H9 (cell line): ENCODE data around the gene RFNG. TPM values are rescaled to one million over a fixed set of nuclear protein-coding genes. Genes with fewer than 3 reads are reported as not detected.

Experiments
- DNase-seq: peaks from one replicate; pipeline ENCODE4 v3.0.0-alpha.2; 2017
- H2AFZ ChIP-seq: one replicate; pipeline ENCODE4 v1.6.1; 2013; ENCODE audit warnings: mild to moderate bottlenecking, low read length, control low read depth, moderate library complexity
- H2AK5ac ChIP-seq: 2 replicates; pipeline ENCODE4 v1.6.1; 2013; ENCODE audit warnings: low read length, control low read depth, mixed read lengths; ENCODE audit not compliant: insufficient read length
- H2BK120ac ChIP-seq: one replicate; pipeline ENCODE4 v1.6.1; 2013; ENCODE audit warnings: low read depth, mild to moderate bottlenecking, low read length, control low read depth, inconsistent platforms; ENCODE audit not compliant: poor library complexity, severe bottlenecking
- H2BK12ac ChIP-seq: 2 replicates; pipeline ENCODE4 v1.6.1; 2013; ENCODE audit warnings: low read length, control low read depth, mixed read lengths, low read depth; ENCODE audit not compliant: insufficient read length
- H2BK15ac ChIP-seq: 2 replicates; pipeline ENCODE4 v1.6.1; 2013; ENCODE audit warnings: low read depth, low read length, control low read depth
- H2BK20ac ChIP-seq: one replicate; pipeline ENCODE4 v1.6.1; 2013; ENCODE audit warnings: low read depth, mild to moderate bottlenecking, low read length, control low read depth, inconsistent platforms; ENCODE audit not compliant: poor library complexity, severe bottlenecking
- H2BK5ac ChIP-seq: 2 replicates; pipeline ENCODE4 v1.6.1; 2013; ENCODE audit warnings: low read length, control low read depth, mixed read lengths; ENCODE audit not compliant: insufficient read length
- H3K14ac ChIP-seq: 2 replicates; pipeline ENCODE4 v1.6.1; 2013; ENCODE audit warnings: low read length, control low read depth; ENCODE audit not compliant: insufficient read depth
- H3K18ac ChIP-seq: 2 replicates; pipeline ENCODE4 v1.6.1; 2013; ENCODE audit warnings: low read depth, mild to moderate bottlenecking, mixed read lengths, low read length, control low read depth; ENCODE audit not compliant: insufficient read length
- H3K23ac ChIP-seq: 2 replicates; pipeline ENCODE4 v1.6.1; 2013; ENCODE audit warnings: low read length, control low read depth, mixed read lengths, low read depth; ENCODE audit not compliant: insufficient read length
- H3K23me2 ChIP-seq: 2 replicates; pipeline ENCODE4 v1.6.1; 2013; ENCODE audit warnings: low read depth, mild to moderate bottlenecking, mixed read lengths, low read length, control low read depth; ENCODE audit not compliant: insufficient read length, poor library complexity, severe bottlenecking
- H3K27ac ChIP-seq: 2 replicates; pipeline ENCODE4 v1.5.1; 2013; ENCODE audit warnings: low read length, control low read depth, mixed read lengths, low read depth; ENCODE audit not compliant: insufficient read length
- H3K27me3 ChIP-seq: 2 replicates; pipeline ENCODE4 v1.6.1; 2013; ENCODE audit warnings: low read length, control low read depth, inconsistent platforms; ENCODE audit not compliant: insufficient read depth
- H3K4ac ChIP-seq: 2 replicates; pipeline ENCODE4 v1.6.1; 2013; ENCODE audit warnings: low read depth, mild to moderate bottlenecking, control low read depth, inconsistent platforms, low read length, moderate library complexity
- H3K4me1 ChIP-seq: 2 replicates; pipeline ENCODE4 v1.6.1; 2013; ENCODE audit warnings: low read length, control low read depth, inconsistent platforms; ENCODE audit not compliant: insufficient read depth
- H3K4me2 ChIP-seq: 2 replicates; pipeline ENCODE4 v1.6.1; 2013; ENCODE audit warnings: low read length, control low read depth, mixed read lengths; ENCODE audit not compliant: insufficient read length, insufficient read depth
- H3K56ac ChIP-seq: 2 replicates; pipeline ENCODE4 v1.6.1; 2013; ENCODE audit warnings: low read depth, mild to moderate bottlenecking, mixed read lengths, low read length, control low read depth; ENCODE audit not compliant: insufficient read length
- H3K79me1 ChIP-seq: 2 replicates; pipeline ENCODE4 v1.6.1; 2013; ENCODE audit warnings: low read depth, mild to moderate bottlenecking, moderate library complexity, low read length, control low read depth, inconsistent platforms; ENCODE audit not compliant: insufficient read depth, poor library complexity, severe bottlenecking
- H3K79me2 ChIP-seq: 2 replicates; pipeline ENCODE4 v1.6.1; 2013; ENCODE audit warnings: low read length, control low read depth, inconsistent platforms; ENCODE audit not compliant: insufficient read depth
- H3K9ac ChIP-seq: 2 replicates; pipeline ENCODE4 v1.6.1; 2013; ENCODE audit warnings: low read length, control low read depth, mixed read lengths; ENCODE audit not compliant: insufficient read length; ENCODE audit errors: extremely low read depth
- H3K9me3 ChIP-seq: one replicate; pipeline ENCODE4 v1.6.1; 2013; ENCODE audit warnings: low read depth, low read length, inconsistent platforms; ENCODE audit not compliant: control insufficient read depth
- H3T11ph ChIP-seq: one replicate; pipeline ENCODE4 v1.6.1; 2013; ENCODE audit warnings: mild to moderate bottlenecking, low read length, control low read depth, inconsistent platforms
- H4K20me1 ChIP-seq: one replicate; pipeline ENCODE4 v1.6.1; 2013; ENCODE audit not compliant: control insufficient read depth, insufficient read length, insufficient read depth
- H4K5ac ChIP-seq: 2 replicates; pipeline ENCODE4 v1.6.1; 2013; ENCODE audit warnings: low read depth, mild to moderate bottlenecking, mixed read lengths, low read length, control low read depth; ENCODE audit not compliant: insufficient read length
- H4K8ac ChIP-seq: replicated peaks from 2 replicates; pipeline ENCODE4 v1.6.1; 2013; ENCODE audit warnings: low read length, control low read depth, mixed read lengths, low read depth; ENCODE audit not compliant: insufficient read length
- H4K91ac ChIP-seq: 2 replicates; pipeline ENCODE4 v1.6.1; 2013; ENCODE audit warnings: low read depth, mild to moderate bottlenecking, moderate library complexity, mixed read lengths, low read length, control low read depth; ENCODE audit not compliant: insufficient read length
- H3K27ac Mint-ChIP-seq, 3 experiments: 2 replicates in 2 of 3; 3 replicates in 1 of 3; pipeline ENCODE4 v1.8.0; 2020 to 2021; ENCODE audit warnings: mixed read lengths in 3 of 3, mild to moderate bottlenecking in 1 of 3, moderate library complexity in 1 of 3
- H3K27me3 Mint-ChIP-seq: 2 replicates; pipeline ENCODE4 v1.8.0; 2021; ENCODE audit warnings: low read depth, mild to moderate bottlenecking, moderate library complexity, mixed read lengths
- H3K36me3 Mint-ChIP-seq, 3 experiments: 2 replicates in 2 of 3; 3 replicates in 1 of 3; pipeline ENCODE4 v1.8.0; 2020 to 2021; ENCODE audit warnings: low read depth in 3 of 3, mixed read lengths in 3 of 3; ENCODE audit not compliant: insufficient read depth in 1 of 3
- H3K4me1 Mint-ChIP-seq, 2 experiments: 2 replicates each; pipeline ENCODE4 v1.8.0; 2020; ENCODE audit warnings: mixed read lengths in 2 of 2
- H3K4me3 Mint-ChIP-seq, 2 experiments: 2 replicates in 1 of 2; 3 replicates in 1 of 2; pipeline ENCODE4 v1.8.0; 2020 to 2021; ENCODE audit warnings: mild to moderate bottlenecking in 2 of 2, mixed read lengths in 2 of 2, moderate library complexity in 1 of 2
- H3K9me3 Mint-ChIP-seq, 2 experiments: 2 replicates in 1 of 2; 3 replicates in 1 of 2; pipeline ENCODE4 v1.8.0; 2020; ENCODE audit warnings: mild to moderate bottlenecking in 2 of 2, mixed read lengths in 2 of 2, moderate library complexity in 1 of 2
- CTCF ChIP-seq: fragments of 200-600 bp; sonication (generic); conservative IDR thresholded peaks from 3 replicates; pipeline ENCODE4 v1.8.0; 2021; ENCODE audit warnings: antibody characterized with exemption, mild to moderate bottlenecking
- WGBS: extraction: QIAGEN DNeasy Blood & Tissue Kit; methylation state at CpG from one replicate; pipeline ENCODE4 v1.1.7; 2013; ENCODE audit warnings: missing lambda C conversion rate, low lambda C conversion rate, mixed read lengths; ENCODE audit not compliant: insufficient read length; ENCODE audit errors: extremely low coverage; 5-methylcytosine and 5-hydroxymethylcytosine counted together
- total RNA-seq: library from RNA; stranded (reverse); gene quantifications from 2 replicates; pipeline ENCODE4 v1.2.1, GENCODE V29; 2021

The RFNG gene
- total RNA-seq, 1 experiment from 2014 or later, result 34.0 TPM

GRCh38 chr17:82019690-82020571 is 31.7 kb downstream of the RFNG start:
- Histone ChIP-seq H2BK5ac (no peak overlapping the region), H3K4me2 (no peak overlapping the region), H3K23ac (no peak overlapping the region), H2AFZ (no peak overlapping the region), H3T11ph (no peak overlapping the region), H2BK20ac (no peak overlapping the region), H4K5ac (no peak overlapping the region), H3K9me3 (no peaks in the 10 kb centered on the region), H2BK12ac (no peak overlapping the region), H3K79me2 (no peaks in the 10 kb centered on the region), H3K23me2 (peaks cover 5% of the 10 kb centered on the region), H3K27ac (no peak overlapping the region), H3K79me1 (peaks cover 5% of the 10 kb centered on the region), H4K91ac (no peak overlapping the region), H2BK15ac (no peak overlapping the region), H3K14ac (no peak overlapping the region), H3K4me1 (no peaks in the 10 kb centered on the region), H3K18ac (no peak overlapping the region), H2AK5ac (no peak overlapping the region), H4K8ac (no peak overlapping the region), H3K4ac (no peak overlapping the region), H2BK120ac (no peak overlapping the region), H3K56ac (no peak overlapping the region), H3K9ac (no peak overlapping the region), H4K20me1 (no peaks in the 10 kb centered on the region), H3K27me3 (no peaks in the 10 kb centered on the region)
- TF ChIP-seq CTCF, result peak; percentile 93
- H3K27me3 Mint-ChIP-seq, result no peaks in the 10 kb centered on the region
- peak; percentile 92 for DNase-seq
- WGBS, result no CpG with 5 or more reads among the region's 34 CpGs
- H3K27ac Mint-ChIP-seq, result 0 out of 7 replicates have a peak overlapping the region, but pooled peaks of 1 of the 3 experiments have one; percentile 22
- H3K4me3 Mint-ChIP-seq, result peak overlapping the region in 1 of 2 experiments; percentile 19; a peak in 1 of 5 replicates
- H3K36me3 Mint-ChIP-seq, result peaks cover 2 to 8% (median 3%) of the 10 kb centered on the region in 3 experiments; a peak in 4 of 7 replicates
- H3K4me1 Mint-ChIP-seq, result peaks cover 7 to 16% of the 10 kb centered on the region in 2 experiments
- no peaks in the 10 kb centered on the region for H3K9me3 Mint-ChIP-seq
